Neural cell (in vitro differentiated cells): ENCODE data around the gene MAD2L1. TPM values are rescaled to one million over a fixed set of nuclear protein-coding genes. Genes with fewer than 3 reads are reported as not detected.

Source experiments
- H2AFZ ChIP-seq: fragments of 200-600, 300-800 bp; sonication (generic), shearing (Covaris generic); 2 replicates; pipeline ENCODE4 v1.6.0; 2014; ENCODE audit warnings: low read depth, mild to moderate bottlenecking, antibody characterized with exemption, low read length, moderate library complexity
- H3F3A ChIP-seq: fragments of 200-600 bp; shearing (Covaris generic); 2 replicates; pipeline ENCODE4 v1.6.1; 2016; ENCODE audit warnings: mild to moderate bottlenecking, moderate library complexity, mixed read lengths, antibody characterized with exemption, low read length; ENCODE audit not compliant: insufficient read depth, poor library complexity, severe bottlenecking
- H3K27ac ChIP-seq: fragments of 200-600, 300-800 bp; sonication (generic), shearing (Covaris generic); 2 replicates; pipeline ENCODE4 v1.5.1; 2014; ENCODE audit warnings: mild to moderate bottlenecking, low read length, moderate library complexity
- H3K27me3 ChIP-seq: fragments of 300-800, 200-600 bp; sonication (generic), shearing (Covaris generic); 2 replicates; pipeline ENCODE4 v1.6.0; 2014; ENCODE audit warnings: mild to moderate bottlenecking, low read depth, low read length, moderate library complexity; ENCODE audit not compliant: insufficient read depth
- H3K36me3 ChIP-seq: fragments of 300-800, 200-600 bp; sonication (generic), shearing (Covaris generic); 2 replicates; pipeline ENCODE4 v1.5.1; 2014; ENCODE audit warnings: mild to moderate bottlenecking, antibody characterized with exemption, low read length, moderate library complexity; ENCODE audit not compliant: insufficient read depth
- H3K4me2 ChIP-seq: fragments of 300-800, 200-600 bp; sonication (generic), shearing (Covaris generic); 2 replicates; pipeline ENCODE4 v1.6.0; 2014; ENCODE audit warnings: mild to moderate bottlenecking, low read length
- H3K4me3 ChIP-seq: fragments of 300-800, 200-600 bp; sonication (generic), shearing (Covaris generic); 2 replicates; pipeline ENCODE4 v1.5.1; 2014; ENCODE audit warnings: mild to moderate bottlenecking, low read length, moderate library complexity
- H3K79me2 ChIP-seq: fragments of 200-600 bp; shearing (Covaris generic); replicated peaks from 2 replicates; pipeline ENCODE4 v1.6.0; 2014; ENCODE audit warnings: mild to moderate bottlenecking, low read length, moderate library complexity; ENCODE audit not compliant: insufficient read depth
- H3K9ac ChIP-seq: fragments of 300-800, 200-600 bp; sonication (generic), shearing (Covaris generic); 2 replicates; pipeline ENCODE4 v1.6.1; 2016; ENCODE audit warnings: mild to moderate bottlenecking, low read length, mixed read lengths
- H3K9me2 ChIP-seq: fragments of 200-600 bp; shearing (Covaris generic); 2 replicates; pipeline ENCODE4 v1.6.1; 2016; ENCODE audit warnings: mild to moderate bottlenecking, low read length, mixed read lengths; ENCODE audit not compliant: insufficient read depth
- H3K9me3 ChIP-seq: fragments of 200-600, 300-800 bp; sonication (generic), shearing (Covaris generic); 2 replicates; pipeline ENCODE4 v1.6.1; 2016; ENCODE audit warnings: mild to moderate bottlenecking, mixed run types, low read length, moderate library complexity, mixed read lengths
- H4K20me1 ChIP-seq: fragments of 200-600 bp; shearing (Covaris generic); 2 replicates; pipeline ENCODE4 v1.6.1; 2016; ENCODE audit warnings: mild to moderate bottlenecking, mixed run types; ENCODE audit not compliant: insufficient read depth
- EP300 ChIP-seq: fragments of 450-650 bp; conservative IDR thresholded peaks from 2 replicates; pipeline ENCODE4 v1.6.1; 2014; ENCODE audit warnings: antibody characterized with exemption, mild to moderate bottlenecking, moderate library complexity; ENCODE audit not compliant: poor library complexity, severe bottlenecking
- EZH2 ChIP-seq: fragments of 200-600, 300-800 bp; shearing (Covaris generic), sonication (generic); IDR thresholded peaks from 2 replicates; pipeline ENCODE4 v1.6.1; 2014; ENCODE audit warnings: antibody characterized with exemption, low read length, borderline replicate concordance, mild to moderate bottlenecking; ENCODE audit not compliant: insufficient read depth, poor library complexity, severe bottlenecking
- MXI1 ChIP-seq: fragments of 450-650 bp; conservative IDR thresholded peaks from 2 replicates; pipeline ENCODE4 v1.6.1; 2014; ENCODE audit warnings: antibody characterized with exemption, mild to moderate bottlenecking; ENCODE audit not compliant: poor library complexity, severe bottlenecking
- POLR2AphosphoS5 ChIP-seq: IDR thresholded peaks from 2 replicates; pipeline ENCODE4 v1.6.1; 2012
- RAD21 ChIP-seq: fragments of 450-650 bp; conservative IDR thresholded peaks from 2 replicates; pipeline ENCODE4 v1.6.1; 2014; ENCODE audit warnings: antibody characterized with exemption, mild to moderate bottlenecking, moderate library complexity
- SMC3 ChIP-seq: fragments of 450-650 bp; conservative IDR thresholded peaks from 2 replicates; pipeline ENCODE4 v1.6.1; 2014; ENCODE audit warnings: antibody characterized with exemption, mild to moderate bottlenecking, moderate library complexity; ENCODE audit not compliant: poor library complexity
- TAF1 ChIP-seq: IDR thresholded peaks from 2 replicates; pipeline ENCODE4 v1.6.1; 2012; ENCODE audit warnings: low read depth
- polyA plus RNA-seq: library from polyadenylated mRNA; depleted of rRNA; stranded (reverse); fragments of >200 nt; gene quantifications from 2 replicates; pipeline ENCODE4 v1.2.3, GENCODE V29; 2014
- TF ChIP-seq, protein P1 (sequence below): IDR thresholded peaks from 2 replicates; pipeline ENCODE4 v1.6.1; 2012; ENCODE audit warnings: borderline replicate concordance
- TF ChIP-seq, protein P2 (sequence below): fragments of 450-650 bp; IDR thresholded peaks from 2 replicates; pipeline ENCODE4 v1.5.1; 2014; ENCODE audit warnings: antibody characterized with exemption, mild to moderate bottlenecking, moderate library complexity; ENCODE audit not compliant: poor library complexity, severe bottlenecking

Gene MAD2L1
- polyA plus RNA-seq, 1 donor from 2014 or later = 7.3 TPM

DNA sequence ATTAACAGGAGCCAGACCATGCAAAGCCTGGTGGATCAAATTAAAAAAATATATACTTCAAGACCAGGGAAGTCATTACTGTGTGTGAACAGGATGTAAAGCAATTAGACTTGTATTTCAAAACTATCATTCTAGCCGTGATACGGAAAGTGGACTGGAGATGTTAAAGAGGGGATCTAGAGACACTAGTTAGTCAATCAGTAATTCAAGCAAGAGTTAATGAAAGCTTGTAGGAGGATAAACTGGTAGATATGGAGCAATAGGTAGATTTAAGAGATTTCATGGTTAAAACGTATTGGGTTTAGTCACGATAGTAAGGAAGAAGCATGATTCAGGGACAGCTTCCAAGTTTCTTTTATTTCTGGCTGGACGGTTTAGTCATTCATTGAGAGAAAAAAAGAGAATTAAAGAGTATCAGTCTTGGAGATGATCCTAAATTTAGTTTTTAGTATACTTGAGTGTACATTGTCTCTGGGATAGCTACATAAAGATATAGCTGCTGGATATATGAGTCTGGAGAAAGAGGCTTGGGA is 3.9 kb downstream of the MAD2L1 start:
- no peak for TF ChIP-seq SMC3
- TF ChIP-seq EZH2 = no peak
- TF ChIP-seq EP300 = no peak
- no peak for TF ChIP-seq TAF1
- no peak for TF ChIP-seq RAD21
- TF ChIP-seq, protein P1, sequence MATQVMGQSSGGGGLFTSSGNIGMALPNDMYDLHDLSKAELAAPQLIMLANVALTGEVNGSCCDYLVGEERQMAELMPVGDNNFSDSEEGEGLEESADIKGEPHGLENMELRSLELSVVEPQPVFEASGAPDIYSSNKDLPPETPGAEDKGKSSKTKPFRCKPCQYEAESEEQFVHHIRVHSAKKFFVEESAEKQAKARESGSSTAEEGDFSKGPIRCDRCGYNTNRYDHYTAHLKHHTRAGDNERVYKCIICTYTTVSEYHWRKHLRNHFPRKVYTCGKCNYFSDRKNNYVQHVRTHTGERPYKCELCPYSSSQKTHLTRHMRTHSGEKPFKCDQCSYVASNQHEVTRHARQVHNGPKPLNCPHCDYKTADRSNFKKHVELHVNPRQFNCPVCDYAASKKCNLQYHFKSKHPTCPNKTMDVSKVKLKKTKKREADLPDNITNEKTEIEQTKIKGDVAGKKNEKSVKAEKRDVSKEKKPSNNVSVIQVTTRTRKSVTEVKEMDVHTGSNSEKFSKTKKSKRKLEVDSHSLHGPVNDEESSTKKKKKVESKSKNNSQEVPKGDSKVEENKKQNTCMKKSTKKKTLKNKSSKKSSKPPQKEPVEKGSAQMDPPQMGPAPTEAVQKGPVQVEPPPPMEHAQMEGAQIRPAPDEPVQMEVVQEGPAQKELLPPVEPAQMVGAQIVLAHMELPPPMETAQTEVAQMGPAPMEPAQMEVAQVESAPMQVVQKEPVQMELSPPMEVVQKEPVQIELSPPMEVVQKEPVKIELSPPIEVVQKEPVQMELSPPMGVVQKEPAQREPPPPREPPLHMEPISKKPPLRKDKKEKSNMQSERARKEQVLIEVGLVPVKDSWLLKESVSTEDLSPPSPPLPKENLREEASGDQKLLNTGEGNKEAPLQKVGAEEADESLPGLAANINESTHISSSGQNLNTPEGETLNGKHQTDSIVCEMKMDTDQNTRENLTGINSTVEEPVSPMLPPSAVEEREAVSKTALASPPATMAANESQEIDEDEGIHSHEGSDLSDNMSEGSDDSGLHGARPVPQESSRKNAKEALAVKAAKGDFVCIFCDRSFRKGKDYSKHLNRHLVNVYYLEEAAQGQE = no peak
- no peak overlapping the region for H3K4me2 ChIP-seq
- no peaks in the 10 kb centered on the region for H3K27me3 ChIP-seq
- H3K9me3 ChIP-seq = no peaks in the 10 kb centered on the region
- no peaks in the 10 kb centered on the region for H3K9me2 ChIP-seq
- no peak overlapping the region for H3K9ac ChIP-seq
- peaks cover 30% of the 10 kb centered on the region for H3K79me2 ChIP-seq
- no peak overlapping the region for H3K27ac ChIP-seq
- H4K20me1 ChIP-seq = no peaks in the 10 kb centered on the region
- no peak overlapping the region for H3K4me3 ChIP-seq
- no peaks in the 10 kb centered on the region for H3K36me3 ChIP-seq
- H2AFZ ChIP-seq = no peak overlapping the region
- no peaks in the 10 kb centered on the region for H3F3A ChIP-seq

DNA sequence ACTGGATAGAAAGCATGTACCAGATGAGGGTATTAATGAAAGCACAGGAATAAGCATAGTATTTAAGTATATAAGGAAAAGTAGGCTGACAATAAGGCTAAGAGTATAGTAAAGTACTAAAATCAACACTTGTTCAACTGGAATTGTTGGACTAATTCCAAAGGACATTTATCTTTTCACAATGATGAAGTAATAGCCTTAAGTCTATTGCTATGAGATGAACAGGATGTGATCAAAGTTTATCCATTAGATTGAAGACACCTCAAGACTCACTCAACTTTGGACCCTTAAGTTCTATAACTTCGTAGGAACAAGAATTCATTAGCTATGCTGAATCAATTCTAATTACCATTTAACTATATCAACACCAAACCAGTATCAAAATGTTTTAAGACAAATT is 7.6 kb downstream of the MAD2L1 start:
- H2AFZ ChIP-seq = no peak overlapping the region
- H3K4me3 ChIP-seq = no peak overlapping the region
- no peaks in the 10 kb centered on the region for H4K20me1 ChIP-seq
- H3K27me3 ChIP-seq = no peaks in the 10 kb centered on the region
- H3K4me2 ChIP-seq = no peak overlapping the region
- no peak overlapping the region for H3K27ac ChIP-seq
- H3K9me2 ChIP-seq = no peaks in the 10 kb centered on the region
- H3K9me3 ChIP-seq = no peaks in the 10 kb centered on the region
- H3K36me3 ChIP-seq = no peaks in the 10 kb centered on the region
- H3F3A ChIP-seq = no peaks in the 10 kb centered on the region
- no peak overlapping the region for H3K9ac ChIP-seq
- TF ChIP-seq, protein P1 = no peak
- TF ChIP-seq EP300 (no peak), TAF1 (no peak), EZH2 (no peak), SMC3 (no peak), POLR2AphosphoS5 (no peak), RAD21 (no peak), MXI1 (no peak)
- TF ChIP-seq, protein P2, sequence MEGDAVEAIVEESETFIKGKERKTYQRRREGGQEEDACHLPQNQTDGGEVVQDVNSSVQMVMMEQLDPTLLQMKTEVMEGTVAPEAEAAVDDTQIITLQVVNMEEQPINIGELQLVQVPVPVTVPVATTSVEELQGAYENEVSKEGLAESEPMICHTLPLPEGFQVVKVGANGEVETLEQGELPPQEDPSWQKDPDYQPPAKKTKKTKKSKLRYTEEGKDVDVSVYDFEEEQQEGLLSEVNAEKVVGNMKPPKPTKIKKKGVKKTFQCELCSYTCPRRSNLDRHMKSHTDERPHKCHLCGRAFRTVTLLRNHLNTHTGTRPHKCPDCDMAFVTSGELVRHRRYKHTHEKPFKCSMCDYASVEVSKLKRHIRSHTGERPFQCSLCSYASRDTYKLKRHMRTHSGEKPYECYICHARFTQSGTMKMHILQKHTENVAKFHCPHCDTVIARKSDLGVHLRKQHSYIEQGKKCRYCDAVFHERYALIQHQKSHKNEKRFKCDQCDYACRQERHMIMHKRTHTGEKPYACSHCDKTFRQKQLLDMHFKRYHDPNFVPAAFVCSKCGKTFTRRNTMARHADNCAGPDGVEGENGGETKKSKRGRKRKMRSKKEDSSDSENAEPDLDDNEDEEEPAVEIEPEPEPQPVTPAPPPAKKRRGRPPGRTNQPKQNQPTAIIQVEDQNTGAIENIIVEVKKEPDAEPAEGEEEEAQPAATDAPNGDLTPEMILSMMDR = no peak
- peaks cover 17% of the 10 kb centered on the region for H3K79me2 ChIP-seq
